ENCODE measurements around the gene TYW3. TPM values are rescaled to one million over a fixed set of nuclear protein-coding genes. Genes with fewer than 3 reads are reported as not detected.
"Not testable (repeated sequence)": the region's sequence is repeated elsewhere in the genome, so short reads cannot be mapped to it uniquely, and the experiment has no call there.

TYW3 gene
- total RNA-seq, 1 experiment from 2014 or later, result 17.1 TPM

GRCh38 chr1:74731399-74732052, 1.4 kb upstream of the TYW3 start:
- no peak for DNase-seq (ENCODE audit: low read depth)

- not testable (repeated sequence) for DNase-seq (ENCODE audit: low read depth)
Observed at GRCh38 chr1:74732071-74732946, 643 bp upstream of the TYW3 start.

GRCh38 chr1:74733604-74734484, 892 bp downstream of the TYW3 start:
- DNase-seq (ENCODE audit: low read depth), result peak; percentile 77

- DNase-seq (ENCODE audit: low read depth), result no peak
Observed at GRCh38 chr1:74737333-74737732, 4.4 kb downstream of the TYW3 start.

- DNase-seq (ENCODE audit: low read depth), result not testable (repeated sequence)
Observed at GRCh38 chr1:74740307-74740980, 7.5 kb downstream of the TYW3 start.

- not testable (repeated sequence) for DNase-seq (ENCODE audit: low read depth)
Observed at GRCh38 chr1:74745247-74745646, 12.3 kb downstream of the TYW3 start.

- DNase-seq (ENCODE audit: low read depth), result no peak
Observed at GRCh38 chr1:74748960-74749359, 16.0 kb downstream of the TYW3 start.

- DNase-seq (ENCODE audit: low read depth), result no peak
Observed at GRCh38 chr1:74753104-74753503, 20.2 kb downstream of the TYW3 start.

- no peak for DNase-seq (ENCODE audit: low read depth)
Observed at GRCh38 chr1:74755475-74755874, 22.5 kb downstream of the TYW3 start.

GRCh38 chr1:74756650-74757049, 23.7 kb downstream of the TYW3 start:
- DNase-seq (ENCODE audit: low read depth), result not testable (repeated sequence)

GRCh38 chr1:74763807-74764206, 30.9 kb downstream of the TYW3 start:
- no peak for DNase-seq (ENCODE audit: low read depth)

- no peak for DNase-seq (ENCODE audit: low read depth)
Observed at GRCh38 chr1:74766579-74766978, 33.6 kb downstream of the TYW3 start.

- DNase-seq (ENCODE audit: low read depth), result peak; percentile 20
Observed at GRCh38 chr1:74767490-74767889, 34.5 kb downstream of the TYW3 start.

- DNase-seq (ENCODE audit: low read depth), result peak; percentile 66
Observed at GRCh38 chr1:74771913-74772515, 39.1 kb downstream of the TYW3 start.

- peak; percentile 24 for DNase-seq (ENCODE audit: low read depth)
Observed at GRCh38 chr1:74772945-74773344, 40.0 kb downstream of the TYW3 start.

- no peak for DNase-seq (ENCODE audit: low read depth)
Observed at GRCh38 chr1:74773582-74773981, 40.6 kb downstream of the TYW3 start.

GRCh38 chr1:74775735-74776134, 42.8 kb downstream of the TYW3 start:
- no peak for DNase-seq (ENCODE audit: low read depth)

- DNase-seq (ENCODE audit: low read depth), result no peak
Observed at GRCh38 chr1:74777525-74777924, 44.6 kb downstream of the TYW3 start.

GRCh38 chr1:74779750-74780149, 46.8 kb downstream of the TYW3 start:
- DNase-seq (ENCODE audit: low read depth), result no peak

- DNase-seq (ENCODE audit: low read depth), result peak; percentile 7
Observed at GRCh38 chr1:74780594-74780993, 47.6 kb downstream of the TYW3 start.

GRCh38 chr1:74785944-74786343, 53.0 kb downstream of the TYW3 start:
- DNase-seq (ENCODE audit: low read depth), result no peak
